OCI-LY1 (cell line): ENCODE results near the gene RAB22A.

Source experiments
- H2AFZ ChIP-seq: fragments of 200-600 bp; sonication (generic), shearing (Covaris generic); 2 replicates; pipeline ENCODE4 v1.6.0; 2014; ENCODE audit warnings: antibody characterized with exemption, mild to moderate bottlenecking, low read length
- H3F3A ChIP-seq: fragments of 200-600 bp; sonication (generic), shearing (Covaris generic); 2 replicates; pipeline ENCODE4 v1.6.0; 2014; ENCODE audit warnings: mild to moderate bottlenecking, antibody characterized with exemption, low read length, moderate library complexity; ENCODE audit not compliant: insufficient read depth
- H3K27ac ChIP-seq: fragments of 200-600 bp; sonication (generic); 2 replicates; pipeline ENCODE4 v1.5.1; 2014; ENCODE audit warnings: low read length, mixed run types, mild to moderate bottlenecking, low read depth; ENCODE audit not compliant: poor library complexity, severe bottlenecking
- H3K27me3 ChIP-seq: fragments of 200-600 bp; sonication (generic); 2 replicates; pipeline ENCODE4 v1.6.0; 2014; ENCODE audit warnings: antibody characterized with exemption, mild to moderate bottlenecking, low read length, moderate library complexity; ENCODE audit not compliant: insufficient read depth
- H3K36me3 ChIP-seq: fragments of 200-600 bp; sonication (generic); 2 replicates; pipeline ENCODE4 v1.6.1; 2014; ENCODE audit warnings: mild to moderate bottlenecking, antibody characterized with exemption, low read length, moderate library complexity, mixed read lengths; ENCODE audit not compliant: insufficient read depth
- H3K4me1 ChIP-seq: fragments of 200-600 bp; sonication (generic); 2 replicates; pipeline ENCODE4 v1.5.1; 2014; ENCODE audit warnings: mild to moderate bottlenecking, low read length, moderate library complexity; ENCODE audit not compliant: insufficient read depth, severe bottlenecking
- H3K4me2 ChIP-seq: fragments of 200-600 bp; sonication (generic), shearing (Covaris generic); 2 replicates; pipeline ENCODE4 v1.6.1; 2014; ENCODE audit warnings: low read length
- H3K4me3 ChIP-seq: fragments of 200-600 bp; sonication (generic); 2 replicates; pipeline ENCODE4 v1.5.1; 2014; ENCODE audit warnings: low read length, low read depth, mild to moderate bottlenecking, mixed read lengths; ENCODE audit not compliant: poor library complexity, severe bottlenecking
- H3K79me2 ChIP-seq: fragments of 200-600 bp; shearing (Covaris generic); 2 replicates; pipeline ENCODE4 v1.6.1; 2016; ENCODE audit warnings: mixed run types, low read length, mixed read lengths; ENCODE audit not compliant: insufficient read depth
- H3K9ac ChIP-seq: fragments of 200-600 bp; sonication (generic), shearing (Covaris generic); 2 replicates; pipeline ENCODE4 v1.6.1; 2014; ENCODE audit warnings: mild to moderate bottlenecking, low read length, mixed read lengths
- H3K9me2 ChIP-seq: fragments of 200-600 bp; sonication (generic), shearing (Covaris generic); 2 replicates; pipeline ENCODE4 v1.6.1; 2014; ENCODE audit warnings: low read depth, mild to moderate bottlenecking, low read length, mixed read lengths
- H3K9me3 ChIP-seq: fragments of 200-600 bp; shearing (Covaris generic); 2 replicates; pipeline ENCODE4 v1.6.1; 2014; ENCODE audit warnings: low read length, mixed read lengths
- H4K20me1 ChIP-seq: fragments of 200-600 bp; sonication (generic), shearing (Covaris generic); 2 replicates; pipeline ENCODE4 v1.6.0; 2016; ENCODE audit warnings: mild to moderate bottlenecking, low read length; ENCODE audit not compliant: insufficient read depth
- CTCF ChIP-seq: fragments of 200-600 bp; sonication (generic), shearing (Covaris generic); IDR thresholded peaks from 2 replicates; pipeline ENCODE4 v1.5.1; 2017; ENCODE audit warnings: mild to moderate bottlenecking, antibody characterized with exemption, low read length, moderate library complexity, mixed read lengths
- EZH2 ChIP-seq: fragments of 200-600 bp; sonication (generic), shearing (Covaris generic); IDR thresholded peaks from 2 replicates; pipeline ENCODE4 v1.8.0; 2017; ENCODE audit warnings: borderline replicate concordance, mixed run types, mild to moderate bottlenecking, antibody characterized with exemption, low read length, moderate library complexity, mixed read lengths

The RAB22A gene

DNA sequence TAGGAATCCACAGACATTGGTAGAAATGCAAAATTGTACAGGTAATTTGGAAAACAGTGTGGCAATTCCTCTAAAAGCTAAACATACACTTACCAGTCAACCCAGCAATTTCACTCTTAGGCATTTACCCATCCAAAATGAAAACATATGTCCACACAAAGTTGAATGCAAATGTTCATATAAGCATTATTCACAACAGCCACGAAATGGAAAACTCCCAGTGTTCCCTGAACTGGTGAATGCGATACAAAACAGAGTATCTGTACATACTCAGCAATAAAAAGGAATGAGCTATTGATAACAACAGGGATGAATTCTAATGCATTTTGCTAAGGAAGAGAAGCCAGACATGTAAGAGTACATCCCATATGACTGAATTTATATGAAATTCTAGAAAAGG lies 32.4 kb upstream of the RAB22A start:
- Histone ChIP-seq H3K9me3 (peaks cover 3% of the 10 kb centered on the region; the same call in 1 of the 2 replicates), H3K4me1 (no peaks in the 10 kb centered on the region), H3K4me2 (no peak overlapping the region), H2AFZ (no peak overlapping the region), H3K36me3 (no peaks in the 10 kb centered on the region; the same call in 1 of the 2 replicates), H3K27me3 (no peaks in the 10 kb centered on the region), H3K9me2 (no peaks in the 10 kb centered on the region), H3K4me3 (no peak overlapping the region), H3K27ac (no peak overlapping the region), H3F3A (no peaks in the 10 kb centered on the region), H3K9ac (no peak overlapping the region), H4K20me1 (no peaks in the 10 kb centered on the region), H3K79me2 (no peaks in the 10 kb centered on the region; the same call in 1 of the 2 replicates)
- no peak for TF ChIP-seq CTCF
- TF ChIP-seq EZH2, result no peak

DNA sequence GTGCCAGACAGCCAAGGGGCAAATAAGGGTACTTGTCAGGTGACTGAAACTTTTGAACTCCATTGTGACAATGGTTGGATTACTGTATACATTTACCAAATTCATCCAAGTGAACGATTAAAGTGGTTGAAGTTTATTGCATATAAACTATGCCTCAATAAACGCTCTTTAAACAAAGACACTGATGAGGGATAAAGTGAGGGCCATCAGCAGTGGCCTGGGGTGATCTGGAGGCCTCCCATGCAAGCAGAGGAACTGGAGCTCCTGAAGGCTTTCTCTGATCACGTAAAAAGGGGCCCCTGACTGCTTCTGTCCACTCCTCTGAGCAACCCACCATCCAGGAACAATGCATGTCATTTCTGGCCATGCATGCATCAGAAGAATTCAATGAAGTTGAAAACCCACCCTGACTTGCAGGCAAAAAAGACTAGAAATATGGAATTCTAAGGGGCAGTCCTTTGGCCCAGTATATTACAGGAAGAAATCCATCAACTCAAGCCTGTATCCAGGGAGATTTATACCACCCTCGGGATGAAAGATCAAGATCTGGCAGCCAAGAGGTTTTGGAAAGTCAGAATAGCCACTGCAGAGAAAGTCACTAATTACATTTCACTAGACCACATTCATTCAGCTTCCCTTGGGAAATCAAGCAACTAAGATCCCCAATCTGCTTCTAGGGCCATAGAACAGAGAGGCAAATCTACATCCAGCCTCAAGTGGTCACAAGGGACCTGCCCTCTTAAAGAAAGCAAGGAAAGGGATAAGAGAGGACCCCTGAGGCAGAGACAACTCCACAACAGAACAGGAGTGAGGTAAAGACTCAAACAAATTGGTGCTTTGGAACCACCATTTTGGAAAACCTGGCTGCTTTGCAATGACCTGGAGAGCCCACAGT lies 31.7 kb upstream of the RAB22A start:
- H3K27ac ChIP-seq, result no peak overlapping the region
- peaks cover 3% of the 10 kb centered on the region; the same call in 1 of the 2 replicates for H3K9me3 ChIP-seq
- H3K36me3 ChIP-seq, result no peaks in the 10 kb centered on the region; the same call in 1 of the 2 replicates
- H2AFZ ChIP-seq, result no peak overlapping the region
- no peaks in the 10 kb centered on the region; the same call in 1 of the 2 replicates for H3K79me2 ChIP-seq
- H3K4me2 ChIP-seq, result no peak overlapping the region
- no peaks in the 10 kb centered on the region for H3K9me2 ChIP-seq
- H3K9ac ChIP-seq, result no peak overlapping the region
- no peaks in the 10 kb centered on the region for H4K20me1 ChIP-seq
- no peak for TF ChIP-seq EZH2
- no peak for TF ChIP-seq CTCF
- H3K27me3 ChIP-seq, result no peaks in the 10 kb centered on the region
- H3F3A ChIP-seq, result no peaks in the 10 kb centered on the region
- no peak overlapping the region for H3K4me3 ChIP-seq
- no peaks in the 10 kb centered on the region for H3K4me1 ChIP-seq

- H3K9me3 ChIP-seq, result no peaks in the 10 kb centered on the region
- TF ChIP-seq CTCF, result no peak
- TF ChIP-seq EZH2, result no peak
- peaks cover 23% of the 10 kb centered on the region for H3K4me1 ChIP-seq
These were observed 22.8 kb upstream of the RAB22A start for GRCh38 chr20:58286729-58287128.

More at GRCh38 chr20:58286729-58287128, 22.8 kb upstream of the RAB22A start:
- Histone ChIP-seq H3K27me3 (no peaks in the 10 kb centered on the region), H3F3A (no peaks in the 10 kb centered on the region), H3K9ac (no peak overlapping the region), H3K27ac (peak overlapping the region; percentile 81), H3K79me2 (no peaks in the 10 kb centered on the region), H3K4me2 (peak overlapping the region; percentile 28; the same call in 1 of the 2 replicates), H3K36me3 (peaks cover 6% of the 10 kb centered on the region; the same call in 1 of the 2 replicates), H3K4me3 (no peak overlapping the region), H4K20me1 (no peaks in the 10 kb centered on the region), H3K9me2 (no peaks in the 10 kb centered on the region), H2AFZ (no peak overlapping the region)
